HS-27A (cell line): Measurements from ENCODE around the gene GRAP2.
"Not testable (repeated sequence)": the region's sequence is repeated elsewhere in the genome, so short reads cannot be mapped to it uniquely, and the experiment has no call there.

ENCODE experiments used
- DNase-seq: peaks from one replicate; pipeline ENCODE4 v3.0.0-alpha.2; 2012; ENCODE audit warnings: low read depth, missing footprints

Gene GRAP2

GRCh38 chr22:39900306-39901227 lies at the start of gene GRAP2:
TSS of gene GRAP2 (plus strand) at chr22:39901084. CDS start at chr22:39947107, 46,023 bp downstream.
- DNase-seq: no peak

- no peak for DNase-seq
Observed at GRCh38 chr22:39851606-39852315, 49.1 kb upstream of the GRAP2 start.

- no peak for DNase-seq
Observed at GRCh38 chr22:39852799-39853198, 48.1 kb upstream of the GRAP2 start.

- no peak for DNase-seq
Observed at GRCh38 chr22:39856588-39856987, 44.3 kb upstream of the GRAP2 start.

- no peak for DNase-seq
Observed at GRCh38 chr22:39859903-39860588, 40.8 kb upstream of the GRAP2 start.

- DNase-seq: no peak
Observed at GRCh38 chr22:39868741-39869140, 32.1 kb upstream of the GRAP2 start.

- not testable (repeated sequence) for DNase-seq
Observed at GRCh38 chr22:39869797-39870196, 31.1 kb upstream of the GRAP2 start.

- DNase-seq: no peak
Observed at GRCh38 chr22:39871008-39871798, 29.7 kb upstream of the GRAP2 start.

- no peak for DNase-seq
Observed at GRCh38 chr22:39872548-39872947, 28.3 kb upstream of the GRAP2 start.

- DNase-seq: no peak
Observed at GRCh38 chr22:39873965-39874364, 26.9 kb upstream of the GRAP2 start.

- DNase-seq: not testable (repeated sequence)
Observed at GRCh38 chr22:39875176-39875885, 25.6 kb upstream of the GRAP2 start.

GRCh38 chr22:39877079-39877845 lies 23.6 kb upstream of the GRAP2 start:
- no peak for DNase-seq

GRCh38 chr22:39880722-39881121 lies 20.2 kb upstream of the GRAP2 start:
- DNase-seq: no peak

- DNase-seq: no peak
Observed at GRCh38 chr22:39883057-39883456, 17.8 kb upstream of the GRAP2 start.

- DNase-seq: not testable (repeated sequence)
Observed at GRCh38 chr22:39889924-39890323, 11.0 kb upstream of the GRAP2 start.

GRCh38 chr22:39893526-39893925 lies 7.4 kb upstream of the GRAP2 start, which contains the start of gene ENTHD1:
TSS of gene ENTHD1 (minus strand) at chr22:39893760. CDS start at chr22:39887748, 6,012 bp downstream.
- DNase-seq: no peak

GRCh38 chr22:39894554-39895092 lies 6.3 kb upstream of the GRAP2 start:
- DNase-seq: no peak

GRCh38 chr22:39895682-39896081 lies 5.2 kb upstream of the GRAP2 start:
- no peak for DNase-seq

- DNase-seq: no peak
Observed at GRCh38 chr22:39896313-39896996, 4.4 kb upstream of the GRAP2 start.
